Activated T-helper 2 cell treated with anti-CD3 and anti-CD28 coated beads, Interferon-gamma antibody, Interleukin-2, Interleukin-4, amounts not matched to agents 10 μg/mL and 5 μg/mL and 100 μg/mL, durations not matched to agents 14 hours and 24 hours and 36 hours (primary cell): ENCODE measurements around the gene ACVR2A. TPM values are rescaled to one million over a fixed set of nuclear protein-coding genes. Genes with fewer than 3 reads are reported as not detected.

ENCODE experiments used
- DNase-seq: peaks from one replicate; pipeline ENCODE4 v3.0.0; 2021; ENCODE audit warnings: low spot score
- H3K27ac Mint-ChIP-seq: one replicate; pipeline ENCODE4 v1.8.0; 2021; ENCODE audit warnings: mixed read lengths
- H3K27me3 Mint-ChIP-seq: one replicate; pipeline ENCODE4 v1.8.0; 2021; ENCODE audit warnings: low read depth, mixed read lengths
- H3K36me3 Mint-ChIP-seq: one replicate; pipeline ENCODE4 v1.8.0; 2021; ENCODE audit warnings: low read depth, mixed read lengths
- H3K4me1 Mint-ChIP-seq: one replicate; pipeline ENCODE4 v1.8.0; 2021; ENCODE audit warnings: low read depth, mixed read lengths
- H3K4me3 Mint-ChIP-seq: one replicate; pipeline ENCODE4 v1.8.0; 2021; ENCODE audit warnings: low read depth, mild to moderate bottlenecking, moderate library complexity, mixed read lengths
- H3K9me3 Mint-ChIP-seq: one replicate; pipeline ENCODE4 v1.8.0; 2021; ENCODE audit warnings: mixed read lengths
- intact Hi-C: fragments of 100-400 bp; cut with micrococcal nuclease; formaldehyde crosslinking; loops from one replicate; pipeline ENCODE4 v1.15.1; 2023
- total RNA-seq: library from RNA; stranded (reverse); gene quantifications from 2 replicates; pipeline ENCODE4 v1.2.3, GENCODE V29; 2022

The ACVR2A gene
- total RNA-seq, result 0.62 and 1.4 TPM in 2 replicates

DNA sequence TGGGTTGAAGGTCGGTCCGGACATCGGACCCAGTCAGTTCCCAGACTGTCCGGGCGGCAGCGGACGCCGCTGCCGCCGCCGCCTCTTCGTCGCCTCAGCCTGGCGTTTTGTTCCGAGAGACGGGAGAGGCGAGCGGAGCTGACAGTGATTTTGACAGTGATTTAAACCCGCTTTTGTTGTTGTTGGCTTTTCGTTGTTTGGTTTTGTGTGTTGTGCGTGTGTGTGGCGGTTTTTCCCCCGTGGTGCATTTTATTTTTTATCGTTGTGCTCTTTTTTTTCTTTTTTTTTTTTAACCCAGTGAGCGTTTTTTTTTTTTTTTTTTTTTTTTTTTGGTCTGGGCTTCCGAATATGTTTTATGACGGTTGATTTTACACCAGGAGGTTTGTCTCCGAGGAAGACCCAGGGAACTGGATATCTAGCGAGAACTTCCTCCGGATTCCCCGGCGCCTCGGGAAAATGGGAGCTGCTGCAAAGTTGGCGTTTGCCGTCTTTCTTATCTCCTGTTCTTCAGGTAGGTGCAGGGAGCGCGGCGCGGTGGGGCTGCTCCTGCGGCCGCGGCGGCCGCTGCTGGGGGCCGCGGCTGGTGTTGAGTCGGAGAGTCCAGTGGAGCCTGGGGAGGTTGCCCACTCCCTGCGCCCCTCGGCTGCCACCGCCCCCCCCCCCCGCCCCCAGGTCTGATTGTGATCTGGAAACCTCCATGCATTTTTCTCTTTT lies at the start of gene ACVR2A:
ACVR2A (plus strand) TSS at position 333 of the 714 bp plus-strand sequence; CDS start at position 457, 124 bp downstream.
- no peaks in the 10 kb centered on the region for H3K36me3 Mint-ChIP-seq
- H3K27ac Mint-ChIP-seq, result peak within 1 kb of the TSS; percentile 69
- no peaks in the 10 kb centered on the region for H3K9me3 Mint-ChIP-seq
- peaks cover 66% of the 10 kb centered on the region for H3K27me3 Mint-ChIP-seq
- intact Hi-C loops, result loop anchor here (2.0 to 10.0 kb wide), 5 partner anchors 177 to 546 kb away; partner anchors contain the start of genes MBD5 and ORC4
- peak; percentile 18 for DNase-seq
- peak within 1 kb of the TSS; percentile 82 for H3K4me3 Mint-ChIP-seq
- H3K4me1 Mint-ChIP-seq, result peaks cover 17% of the 10 kb centered on the region

DNA sequence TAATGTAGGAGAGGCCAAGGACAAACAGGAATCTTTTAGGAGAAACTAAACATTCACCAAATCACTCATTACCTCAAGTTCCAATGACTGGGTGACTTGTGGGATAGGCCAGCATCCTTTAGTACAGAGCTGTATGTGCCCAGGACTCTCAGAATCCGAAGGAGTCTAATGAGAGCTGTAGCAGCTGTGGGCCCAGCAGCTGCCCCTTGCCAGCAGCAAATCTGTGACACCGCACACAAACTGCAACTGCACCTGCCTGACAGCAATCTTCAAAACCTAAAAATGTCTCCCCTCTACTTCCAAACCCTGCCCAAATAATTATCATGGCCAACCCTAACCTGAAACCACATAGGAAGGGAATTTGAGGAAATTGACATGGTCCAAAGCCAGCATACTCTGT lies 44.5 kb upstream of the ACVR2A start:
- Mint-ChIP-seq H3K4me1 (peaks cover 3% of the 10 kb centered on the region), H3K4me3 (no peak overlapping the region), H3K36me3 (no peaks in the 10 kb centered on the region), H3K27me3 (peaks cover 4% of the 10 kb centered on the region), H3K9me3 (no peaks in the 10 kb centered on the region), H3K27ac (no peak overlapping the region)
- DNase-seq, result no peak
- intact Hi-C loops, result no loop called here

DNA sequence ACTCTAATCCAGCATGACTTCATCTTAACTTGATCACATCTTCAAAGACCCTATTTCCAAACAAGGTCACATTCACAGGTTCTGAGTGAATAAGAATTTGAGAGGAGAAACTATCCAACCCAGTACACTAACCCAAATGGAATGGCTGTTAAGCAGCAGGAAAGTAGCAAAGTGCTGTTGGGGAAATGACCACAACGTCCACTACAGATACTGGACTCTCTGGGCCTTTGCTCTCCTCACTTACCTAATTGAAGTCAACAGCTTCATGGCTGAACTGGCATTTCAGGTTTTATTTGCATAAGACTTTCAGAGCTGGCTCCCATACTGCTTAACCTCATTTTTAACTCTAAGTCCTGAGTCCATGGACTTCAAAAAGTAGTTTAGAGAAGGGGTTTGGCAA lies 38.0 kb upstream of the ACVR2A start:
- intact Hi-C loops, result no loop called here
- no peak for DNase-seq
- peaks cover 6% of the 10 kb centered on the region for H3K27me3 Mint-ChIP-seq
- H3K36me3 Mint-ChIP-seq, result no peaks in the 10 kb centered on the region
- no peak overlapping the region for H3K4me3 Mint-ChIP-seq
- no peaks in the 10 kb centered on the region for H3K4me1 Mint-ChIP-seq
- no peak overlapping the region for H3K27ac Mint-ChIP-seq
- H3K9me3 Mint-ChIP-seq, result no peaks in the 10 kb centered on the region

- Mint-ChIP-seq H3K36me3 (no peaks in the 10 kb centered on the region), H3K27ac (no peak overlapping the region), H3K9me3 (no peaks in the 10 kb centered on the region), H3K4me3 (no peak overlapping the region), H3K4me1 (no peaks in the 10 kb centered on the region), H3K27me3 (peaks cover 6% of the 10 kb centered on the region)
- no peak for DNase-seq
- intact Hi-C loops, result no loop called here
Observed at GRCh38 chr2:147808520-147808919, 36.3 kb upstream of the ACVR2A start.

GRCh38 chr2:147810883-147811765 lies 33.7 kb upstream of the ACVR2A start:
- intact Hi-C loops, result no loop called here
- no peak overlapping the region for H3K4me3 Mint-ChIP-seq
- H3K9me3 Mint-ChIP-seq, result no peaks in the 10 kb centered on the region
- DNase-seq, result no peak
- H3K27ac Mint-ChIP-seq, result no peak overlapping the region
- H3K27me3 Mint-ChIP-seq, result peaks cover 3% of the 10 kb centered on the region
- no peaks in the 10 kb centered on the region for H3K4me1 Mint-ChIP-seq
- H3K36me3 Mint-ChIP-seq, result no peaks in the 10 kb centered on the region

GRCh38 chr2:147818741-147819140 lies 26.1 kb upstream of the ACVR2A start:
- no peak overlapping the region for H3K27ac Mint-ChIP-seq
- peaks cover 24% of the 10 kb centered on the region for H3K27me3 Mint-ChIP-seq
- no peaks in the 10 kb centered on the region for H3K9me3 Mint-ChIP-seq
- no peak overlapping the region for H3K4me3 Mint-ChIP-seq
- intact Hi-C loops, result no loop called here
- DNase-seq, result no peak
- H3K36me3 Mint-ChIP-seq, result no peaks in the 10 kb centered on the region
- H3K4me1 Mint-ChIP-seq, result no peaks in the 10 kb centered on the region

GRCh38 chr2:147824620-147825019 lies 20.2 kb upstream of the ACVR2A start:
- Mint-ChIP-seq H3K36me3 (no peaks in the 10 kb centered on the region), H3K27ac (no peak overlapping the region)
- intact Hi-C loops, result no loop called here

DNA sequence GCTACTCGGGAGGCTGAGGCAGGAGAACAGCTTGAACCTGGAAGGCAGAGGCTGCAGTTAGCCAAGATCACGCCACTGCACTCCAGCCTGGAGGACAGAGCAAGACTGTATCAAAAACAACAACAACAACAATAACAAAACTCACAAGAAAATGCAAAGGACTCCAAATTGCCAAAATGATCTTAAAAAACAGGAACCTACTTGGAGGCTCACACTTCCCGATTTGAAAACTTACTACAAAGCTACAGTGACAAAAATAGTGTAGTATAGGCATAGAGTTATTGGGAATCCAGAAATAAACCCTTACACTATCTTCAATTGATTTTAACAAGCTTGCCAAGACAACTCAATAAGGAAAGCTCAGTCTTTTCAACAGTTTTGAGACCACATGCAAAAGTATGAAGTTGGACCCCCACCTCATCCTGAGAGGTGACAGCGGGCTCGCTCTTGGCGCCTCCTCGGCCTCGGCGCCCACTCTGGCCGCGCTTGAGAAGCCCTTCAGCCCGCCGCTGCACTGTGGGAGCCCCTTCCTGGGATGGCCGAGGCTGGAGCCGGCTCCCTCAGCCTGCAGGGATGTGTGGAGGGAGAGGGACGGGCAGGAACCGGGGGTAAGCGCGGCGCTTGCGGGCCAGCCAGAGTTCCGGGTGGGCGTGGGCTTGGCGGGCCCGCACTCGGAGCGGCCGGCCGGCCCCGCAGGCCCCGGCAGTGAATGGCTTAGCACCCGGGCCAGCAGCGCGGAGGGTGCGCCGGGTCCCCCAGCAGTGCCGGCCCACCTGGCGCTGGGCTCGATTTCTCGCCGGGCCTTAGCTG lies 18.3 kb upstream of the ACVR2A start:
- H3K36me3 Mint-ChIP-seq, result no peaks in the 10 kb centered on the region
- no peak overlapping the region for H3K27ac Mint-ChIP-seq
- no peaks in the 10 kb centered on the region for H3K4me1 Mint-ChIP-seq
- H3K4me3 Mint-ChIP-seq, result no peak overlapping the region
- H3K9me3 Mint-ChIP-seq, result no peaks in the 10 kb centered on the region
- intact Hi-C loops, result no loop called here
- H3K27me3 Mint-ChIP-seq, result peaks cover 22% of the 10 kb centered on the region
- DNase-seq, result no peak

More at GRCh38 chr2:147824620-147825019, 20.2 kb upstream of the ACVR2A start:
- H3K4me1 Mint-ChIP-seq, result no peaks in the 10 kb centered on the region
- H3K9me3 Mint-ChIP-seq, result no peaks in the 10 kb centered on the region
- peaks cover 29% of the 10 kb centered on the region for H3K27me3 Mint-ChIP-seq
- H3K4me3 Mint-ChIP-seq, result no peak overlapping the region
- DNase-seq, result no peak

DNA sequence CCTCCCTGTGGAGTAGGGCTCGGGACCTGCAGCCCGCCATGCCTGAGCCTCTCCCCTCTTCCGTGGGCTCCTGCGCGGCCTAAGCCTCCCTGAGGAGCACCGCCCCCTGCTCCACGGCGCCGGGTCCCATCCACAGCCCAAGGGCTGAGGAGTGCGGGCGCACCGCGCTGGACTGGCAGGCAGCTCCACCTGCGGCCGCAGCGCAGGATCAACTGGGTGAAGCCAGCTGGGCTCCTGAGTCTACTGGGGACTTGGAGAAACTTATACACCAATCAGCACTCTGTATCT lies 17.8 kb upstream of the ACVR2A start:
- intact Hi-C loops, result no loop called here
- no peaks in the 10 kb centered on the region for H3K9me3 Mint-ChIP-seq
- peaks cover 20% of the 10 kb centered on the region for H3K27me3 Mint-ChIP-seq
- no peak overlapping the region for H3K27ac Mint-ChIP-seq
- no peaks in the 10 kb centered on the region for H3K36me3 Mint-ChIP-seq
- H3K4me3 Mint-ChIP-seq, result no peak overlapping the region
- H3K4me1 Mint-ChIP-seq, result no peaks in the 10 kb centered on the region
- no peak for DNase-seq

GRCh38 chr2:147829106-147829505 lies 15.7 kb upstream of the ACVR2A start:
- Mint-ChIP-seq H3K9me3 (no peaks in the 10 kb centered on the region), H3K36me3 (no peaks in the 10 kb centered on the region), H3K4me1 (no peaks in the 10 kb centered on the region), H3K27ac (no peak overlapping the region), H3K4me3 (no peak overlapping the region), H3K27me3 (peaks cover 16% of the 10 kb centered on the region)
- intact Hi-C loops, result no loop called here
- no peak for DNase-seq

DNA sequence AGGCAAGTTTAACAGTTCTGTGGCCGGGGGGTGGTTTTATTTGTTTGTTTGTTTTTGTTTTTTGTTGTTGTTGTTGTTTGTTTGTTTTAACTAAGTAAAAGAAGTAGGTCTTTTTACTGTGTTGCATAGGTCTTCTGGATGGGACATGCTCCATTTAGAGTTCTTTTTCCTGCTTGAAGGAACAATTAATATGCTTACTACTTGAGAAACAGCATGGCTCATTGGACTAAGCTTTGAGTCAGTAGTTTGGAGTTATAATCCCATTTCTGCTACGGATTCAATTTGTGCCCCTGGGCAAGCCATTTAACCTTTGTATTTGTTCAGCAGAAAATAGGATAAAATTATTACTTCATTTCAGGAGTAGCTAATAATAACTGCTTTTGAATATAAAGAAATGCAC lies 8.7 kb upstream of the ACVR2A start:
- Mint-ChIP-seq H3K4me3 (no peak overlapping the region), H3K4me1 (peaks cover 2% of the 10 kb centered on the region), H3K27ac (no peak overlapping the region), H3K9me3 (no peaks in the 10 kb centered on the region), H3K27me3 (peaks cover 50% of the 10 kb centered on the region), H3K36me3 (no peaks in the 10 kb centered on the region)
- DNase-seq, result no peak
- intact Hi-C loops, result no loop called here

- intact Hi-C loops, result loop anchor here (5.0 to 10.0 kb wide), 3 partner anchors 179 to 349 kb away; partner anchors contain the start of genes MBD5 and ORC4
- Mint-ChIP-seq H3K27ac (no peak overlapping the region), H3K27me3 (peaks cover 74% of the 10 kb centered on the region), H3K9me3 (no peaks in the 10 kb centered on the region), H3K36me3 (no peaks in the 10 kb centered on the region), H3K4me1 (peaks cover 18% of the 10 kb centered on the region), H3K4me3 (peak overlapping the region; percentile 73)
- DNase-seq, result no peak
Observed at GRCh38 chr2:147843391-147843863, 1.4 kb upstream of the ACVR2A start.
